Stimulated activated CD8-positive, alpha-beta memory T cell treated with anti-CD3 and anti-CD28 coated beads, Interleukin-7, amount 100 ng/mL, for 1 hour (primary cell): ENCODE measurements around the gene ZNF396.

Experiments used
- DNase-seq, 2 donors: peaks; one replicate each; pipeline ENCODE4 v3.0.0-alpha.2; 2020; ENCODE audit warnings: low read depth in 2 of 2

The ZNF396 gene

DNA sequence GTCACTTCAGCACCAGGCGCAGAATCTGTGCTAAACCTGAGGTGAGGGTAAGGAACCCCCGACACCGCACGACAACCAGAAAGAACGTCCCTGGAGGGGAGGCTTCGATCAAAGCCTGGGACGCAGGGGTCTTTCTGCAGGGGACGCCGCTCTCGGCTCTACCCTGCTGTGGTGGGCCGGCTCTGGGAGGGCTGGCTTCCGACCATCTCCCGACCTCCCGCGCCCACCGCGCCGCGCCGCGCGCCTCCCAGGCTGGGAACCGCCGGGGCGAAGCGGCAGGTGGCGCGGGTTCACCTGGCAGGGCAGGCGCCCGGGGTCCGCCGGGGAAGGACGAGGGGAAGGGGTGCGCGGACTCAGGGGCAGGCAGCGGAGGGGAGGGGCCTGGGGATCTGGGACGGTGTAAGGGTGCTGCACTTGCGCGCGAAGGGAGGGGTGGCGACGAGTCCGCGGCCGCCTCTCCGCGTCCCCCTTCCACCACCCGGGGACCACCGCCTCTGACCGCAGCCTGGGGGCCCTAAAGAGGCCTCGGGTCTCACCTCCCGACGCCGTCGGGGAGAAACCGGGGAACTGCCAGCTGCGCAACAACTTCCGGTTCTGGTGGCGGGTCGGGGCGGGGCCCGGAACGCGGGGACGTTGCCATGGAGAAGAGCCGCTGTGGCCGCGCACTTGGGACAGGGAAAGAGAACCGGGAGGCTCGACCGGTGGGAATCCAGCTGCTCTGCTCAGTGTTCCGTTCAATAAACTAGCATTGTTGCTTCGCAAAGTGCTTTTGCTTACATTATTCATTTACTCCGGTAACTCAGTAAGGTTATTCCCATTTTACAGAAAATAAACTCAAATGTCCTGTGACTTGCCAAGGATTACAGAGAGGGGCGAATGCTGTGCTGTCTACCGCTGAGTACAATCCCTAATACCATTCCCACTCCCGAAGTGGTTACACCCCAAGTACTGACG lies at the start of gene ZNF396:
Gene ZNF396, minus strand, starts transcription at position 596 of the 954 bp plus-strand sequence. CDS start 3,045 bp downstream, outside the sequence.
- peak; percentile 41 to 54 for DNase-seq

DNA sequence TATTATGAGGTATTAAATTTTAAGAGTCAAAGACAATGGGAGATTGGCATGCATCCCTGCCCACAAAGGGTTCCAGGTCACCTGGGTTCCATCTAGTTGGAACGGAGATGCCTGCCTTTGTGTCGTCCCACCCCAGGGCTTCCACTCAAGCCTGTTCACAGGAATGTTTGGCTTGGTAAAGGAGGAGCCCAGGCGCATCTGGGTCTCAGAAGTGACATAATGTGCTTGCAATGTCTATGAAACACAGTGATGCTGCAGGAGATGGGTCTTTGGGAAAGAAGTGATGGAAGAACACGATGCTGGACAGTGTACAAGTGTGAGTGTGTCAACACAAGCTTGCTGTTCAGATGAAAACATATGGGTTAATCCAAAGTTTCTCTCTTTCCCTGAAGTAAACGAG lies 49.6 kb upstream of the ZNF396 start:
- DNase-seq = no peak

DNA sequence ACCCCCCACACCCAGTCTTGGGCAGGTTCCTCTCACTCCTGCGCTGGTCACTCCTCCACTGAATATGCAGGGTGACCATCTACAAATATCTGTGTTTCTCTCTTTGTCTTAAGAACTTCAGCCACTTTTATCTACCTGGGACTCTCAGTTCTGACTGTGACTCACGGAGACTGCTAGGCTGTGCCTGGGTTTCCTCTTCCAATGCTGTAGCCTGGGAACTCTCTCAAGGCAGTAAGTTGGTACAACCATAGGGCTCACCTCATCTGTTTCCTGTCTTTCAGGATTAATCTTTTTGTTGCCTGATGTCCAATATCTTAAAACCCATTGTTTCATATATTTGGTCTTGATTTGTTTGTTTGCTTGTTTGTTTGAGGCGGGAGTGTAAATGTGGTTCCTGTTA lies 47.2 kb upstream of the ZNF396 start:
- no peak for DNase-seq

DNA sequence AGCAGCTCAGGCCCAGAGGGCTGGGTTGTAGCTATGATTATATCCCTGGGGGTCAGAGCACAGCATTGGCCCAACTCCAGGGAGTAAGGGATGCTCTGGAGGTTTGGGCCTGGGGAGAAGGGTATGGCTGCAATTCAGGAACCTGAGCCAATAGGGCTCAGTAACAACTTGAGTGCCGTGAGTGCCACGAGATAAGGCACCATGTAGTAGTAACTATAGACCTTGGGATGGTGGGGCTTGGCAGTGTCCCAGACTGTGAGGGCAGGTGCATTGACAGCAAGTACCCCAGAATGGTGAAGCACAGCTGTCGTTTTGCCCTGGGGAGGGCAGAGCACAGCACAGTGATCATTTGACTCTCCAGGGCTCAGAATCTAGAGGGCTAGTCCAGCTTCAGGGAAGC lies 45.1 kb upstream of the ZNF396 start:
- no peak for DNase-seq

DNA sequence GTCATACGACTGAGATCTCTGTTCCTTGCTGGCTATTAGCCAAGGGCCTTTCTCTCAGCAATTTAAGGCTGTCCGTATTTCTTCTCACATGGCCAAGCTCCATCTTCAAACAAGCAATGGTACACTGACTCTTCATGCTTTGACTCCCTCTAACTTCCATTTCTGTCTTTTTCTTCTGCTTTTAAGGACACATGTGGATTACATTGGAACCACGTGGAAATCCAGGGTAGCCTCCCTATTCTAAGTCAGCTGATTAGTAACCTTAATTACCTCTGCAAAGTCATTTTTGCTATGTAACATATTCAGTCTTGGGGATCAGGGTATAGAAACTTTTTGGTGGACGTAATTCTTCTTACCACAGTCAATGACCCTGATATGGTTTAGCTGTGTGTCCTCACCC lies 41.5 kb upstream of the ZNF396 start:
- DNase-seq = no peak

DNA sequence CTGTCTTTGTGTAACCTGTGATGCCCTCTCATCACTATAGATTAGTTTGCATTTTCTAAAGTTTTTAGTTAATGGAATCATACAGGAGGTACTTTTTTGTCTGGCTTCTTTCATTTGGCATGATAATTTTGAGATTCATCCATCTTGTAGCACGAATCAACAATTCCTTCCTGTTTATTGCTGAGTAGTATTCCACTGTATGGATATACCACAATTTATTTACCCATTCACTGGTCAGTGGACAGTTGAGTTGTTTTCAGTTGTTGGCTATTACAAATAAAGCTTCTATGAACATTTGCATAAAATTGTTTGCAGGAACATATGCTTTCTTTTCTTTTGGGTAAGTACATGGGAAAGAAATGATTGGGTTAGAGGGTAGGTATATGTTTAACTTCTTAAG lies 40.1 kb upstream of the ZNF396 start:
- no peak for DNase-seq

DNA sequence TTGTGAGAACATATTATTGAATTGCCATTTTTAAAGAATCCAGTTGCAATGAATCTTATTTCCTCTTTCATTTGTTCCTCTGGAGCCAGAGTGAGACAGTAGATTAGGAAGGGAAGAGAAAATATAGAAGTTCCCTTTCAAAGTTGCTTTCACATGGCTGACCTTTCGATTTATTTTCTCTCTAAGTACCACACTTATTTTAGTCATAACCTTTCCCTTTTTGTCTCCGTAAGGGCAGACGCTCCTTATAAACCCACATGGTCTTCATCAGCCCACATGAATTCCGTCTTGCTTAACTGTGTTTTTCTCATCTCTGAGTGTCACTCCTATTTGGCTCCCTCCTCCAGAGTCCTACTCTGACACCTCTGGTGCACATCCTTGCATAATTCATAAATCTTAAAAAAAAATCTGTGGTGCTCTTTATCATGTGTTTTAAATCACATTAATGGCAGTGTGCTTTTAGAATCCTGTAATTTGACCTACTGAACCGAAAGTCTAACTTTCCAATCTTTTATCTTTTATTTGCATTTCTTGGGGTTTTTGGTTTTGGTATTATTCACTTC lies 38.5 kb upstream of the ZNF396 start:
- DNase-seq = no peak

DNA sequence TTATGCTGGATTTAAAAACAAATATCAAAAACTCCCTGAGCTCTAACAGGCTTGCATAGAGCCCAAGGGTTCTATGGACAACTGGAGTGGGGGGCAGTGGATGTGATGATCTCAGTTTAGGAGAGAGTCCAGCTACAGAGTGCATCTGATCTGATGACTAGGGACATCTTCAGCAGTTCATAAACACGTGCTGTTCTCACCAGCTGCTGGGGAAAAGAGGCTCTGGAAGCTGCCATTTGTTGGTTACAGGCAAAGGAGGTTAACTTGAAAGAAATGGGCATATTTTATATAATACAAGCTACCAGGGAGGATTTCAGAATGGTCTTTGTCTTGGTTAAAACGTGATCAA lies 36.0 kb upstream of the ZNF396 start:
- DNase-seq = no peak

DNA sequence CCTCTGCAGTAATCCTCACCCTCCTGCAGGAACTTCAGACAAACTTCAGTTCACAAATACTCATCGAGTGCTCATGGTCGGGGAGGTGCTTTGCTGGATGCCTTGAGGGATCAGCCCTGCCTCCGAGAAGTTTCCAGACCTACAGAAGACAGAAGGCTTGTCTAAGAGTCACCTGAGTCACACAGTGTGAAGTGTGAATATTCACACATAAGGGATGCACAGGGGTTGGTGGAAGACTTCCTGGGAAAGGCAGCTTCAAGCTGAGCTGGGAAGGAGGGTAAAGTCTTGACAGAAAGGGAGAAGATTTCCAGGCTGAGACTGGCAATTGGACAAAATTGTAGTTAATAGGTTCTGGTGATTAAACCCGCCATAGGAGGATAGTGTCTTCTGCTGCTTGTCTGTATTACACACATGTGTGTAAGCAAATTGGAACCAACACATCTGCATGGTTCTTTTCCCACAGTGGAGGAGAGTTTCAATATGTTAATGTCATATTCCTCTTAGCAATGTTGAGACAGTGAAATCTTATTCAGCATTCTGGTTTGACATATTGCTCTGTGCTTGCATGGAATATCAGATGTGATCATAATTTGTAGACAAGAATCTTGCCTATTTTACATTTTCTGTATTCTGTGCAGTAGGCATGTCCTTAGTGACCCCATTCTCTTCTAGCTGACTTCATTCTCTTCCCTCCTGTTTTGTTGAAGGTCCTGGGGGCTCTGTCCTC lies 34.7 kb upstream of the ZNF396 start:
- no peak for DNase-seq

DNA sequence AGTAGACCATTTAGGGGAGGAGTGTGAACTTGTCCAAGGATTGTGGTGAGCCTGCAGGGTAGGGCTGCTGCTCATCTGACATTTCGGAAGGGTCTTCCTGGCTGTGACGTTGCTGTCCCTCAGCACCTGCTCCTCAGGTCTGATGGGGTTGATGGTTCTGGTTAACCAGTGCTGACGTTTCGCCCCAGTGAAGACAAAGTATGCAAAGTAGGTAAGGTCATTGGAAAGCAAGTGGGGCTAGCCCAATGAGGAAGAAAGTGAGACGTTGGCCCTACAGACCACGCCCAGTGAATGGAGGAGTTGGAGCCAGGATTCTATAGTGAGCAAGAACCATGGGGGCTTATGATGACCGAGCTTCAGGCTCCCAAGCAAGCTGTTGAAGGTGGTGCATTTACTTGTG lies 33.4 kb upstream of the ZNF396 start:
- no peak for DNase-seq

DNA sequence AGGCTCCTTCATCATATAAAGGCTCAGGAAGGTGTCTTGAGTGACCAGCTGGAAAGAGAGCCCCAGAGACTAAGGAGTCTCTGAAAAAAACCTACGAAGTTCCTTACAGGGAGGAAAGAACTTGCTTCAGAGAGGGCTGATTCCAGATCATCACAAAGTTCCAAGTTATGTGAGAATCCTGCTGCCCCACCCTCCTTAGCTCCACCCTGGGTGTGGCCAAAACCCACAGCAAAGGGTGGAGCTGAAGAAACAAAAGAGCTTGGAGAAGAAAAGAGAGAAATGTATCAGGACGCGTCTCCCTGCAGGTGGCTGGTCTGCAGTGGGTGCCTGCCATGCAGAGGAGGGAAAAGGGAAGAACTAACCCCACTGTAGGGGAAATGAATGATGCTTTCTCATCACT lies 32.8 kb upstream of the ZNF396 start:
- DNase-seq = no peak

DNA sequence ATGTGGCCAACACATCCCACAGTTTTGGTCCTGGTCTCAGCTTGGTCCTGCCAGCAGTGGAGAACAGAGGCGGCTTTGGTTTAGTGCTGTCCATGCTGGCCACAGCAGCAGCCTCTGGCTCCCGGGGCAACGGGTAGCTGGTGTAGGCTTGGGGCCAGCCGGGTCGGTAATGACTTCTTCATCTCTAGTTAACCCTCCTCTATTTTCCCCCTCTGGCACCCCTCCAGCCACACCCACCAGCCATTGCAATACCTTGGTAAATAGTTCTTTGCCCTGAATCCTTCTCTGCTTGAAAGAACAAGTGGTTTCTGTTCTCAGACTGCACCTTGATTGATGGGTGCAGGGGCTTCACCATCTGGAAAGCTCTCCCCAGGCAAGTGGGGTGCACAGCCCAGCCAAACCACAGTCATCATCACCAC lies 31.7 kb upstream of the ZNF396 start:
- no peak for DNase-seq

DNA sequence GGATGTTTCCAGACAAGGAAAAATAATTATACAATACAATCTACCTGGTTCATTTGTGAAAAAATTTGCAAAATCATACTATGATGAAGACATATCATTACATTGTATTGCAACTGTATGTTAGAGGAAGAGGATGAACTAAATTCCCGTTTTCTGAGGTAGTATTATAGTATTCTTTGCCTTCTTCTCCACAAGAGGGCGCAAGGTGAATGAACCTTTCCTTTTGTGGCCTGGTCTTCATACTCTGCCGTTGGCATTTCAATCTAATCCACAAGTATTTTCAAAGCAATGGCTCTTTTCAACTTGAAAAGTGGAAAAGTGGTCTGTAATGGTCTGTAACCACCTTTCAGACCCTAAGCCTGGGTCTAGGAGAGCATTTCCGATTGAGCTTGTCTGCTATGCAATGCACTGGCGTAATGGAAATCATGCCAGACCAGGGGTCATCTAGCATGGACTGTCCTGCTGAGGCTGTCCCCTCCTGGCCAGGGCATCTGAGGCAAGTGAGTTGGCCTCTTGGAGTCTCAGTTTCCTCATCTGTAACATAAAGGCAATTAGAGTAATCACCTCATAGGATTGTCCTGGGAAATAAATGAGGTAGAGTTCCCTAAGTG lies 30.8 kb upstream of the ZNF396 start:
- DNase-seq = no peak

DNA sequence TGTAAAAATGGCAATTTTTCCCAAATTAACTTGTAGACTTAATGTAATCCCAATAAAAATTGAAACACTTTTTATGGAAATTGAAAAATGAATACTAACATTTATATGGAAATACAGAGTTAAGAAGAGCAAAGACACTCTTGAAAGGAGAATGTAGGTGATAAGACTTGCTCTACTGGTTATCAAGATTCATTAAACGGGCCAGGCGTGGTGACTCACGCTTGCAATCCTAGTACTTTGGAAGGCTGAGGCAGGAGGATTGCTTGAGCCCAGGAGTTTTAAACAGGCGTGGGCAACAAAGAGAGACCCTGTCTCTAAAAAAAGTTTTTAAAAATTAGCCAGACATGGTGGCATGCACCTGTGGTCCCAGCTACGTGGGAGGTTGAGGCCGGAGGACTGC lies 29.5 kb upstream of the ZNF396 start:
- DNase-seq = no peak

DNA sequence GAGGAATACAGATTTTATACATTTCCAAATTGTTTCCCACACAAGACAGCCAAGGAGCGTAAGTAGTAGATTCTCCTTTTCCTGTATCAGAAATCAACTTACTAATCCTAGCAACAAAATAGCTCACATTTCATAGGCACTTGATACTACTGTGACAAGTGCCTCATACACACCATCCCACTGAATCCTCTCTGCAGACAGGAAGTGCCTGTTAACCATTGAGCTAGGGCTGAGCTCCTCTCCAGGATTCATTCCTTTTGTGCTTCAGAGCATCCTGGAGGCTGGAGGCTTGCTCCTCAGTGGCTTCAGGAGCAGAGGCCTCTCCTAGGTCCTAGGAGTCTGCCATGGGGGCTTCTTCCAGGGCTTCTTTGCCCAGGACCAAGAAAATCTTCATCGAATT lies 20.8 kb upstream of the ZNF396 start:
- no peak for DNase-seq

DNA sequence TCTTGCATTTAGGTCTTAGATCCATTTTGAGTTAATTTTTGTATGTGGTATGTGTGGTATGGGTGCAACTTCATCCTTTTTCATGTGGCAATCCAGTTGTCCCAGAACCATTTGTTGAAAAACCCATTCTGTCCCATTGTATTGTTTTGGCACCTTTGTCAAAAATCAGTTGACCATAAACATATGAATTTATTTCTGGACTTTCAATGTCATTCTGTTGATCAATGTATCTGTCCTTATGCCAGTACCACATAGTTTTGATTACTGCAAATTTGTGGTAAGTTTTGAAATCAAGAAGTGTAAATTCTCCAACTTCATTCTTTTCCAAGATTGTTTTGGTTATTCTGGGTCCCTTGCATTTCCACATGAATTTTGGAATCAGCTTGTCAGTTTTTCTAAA lies 16.6 kb upstream of the ZNF396 start:
- no peak for DNase-seq

DNA sequence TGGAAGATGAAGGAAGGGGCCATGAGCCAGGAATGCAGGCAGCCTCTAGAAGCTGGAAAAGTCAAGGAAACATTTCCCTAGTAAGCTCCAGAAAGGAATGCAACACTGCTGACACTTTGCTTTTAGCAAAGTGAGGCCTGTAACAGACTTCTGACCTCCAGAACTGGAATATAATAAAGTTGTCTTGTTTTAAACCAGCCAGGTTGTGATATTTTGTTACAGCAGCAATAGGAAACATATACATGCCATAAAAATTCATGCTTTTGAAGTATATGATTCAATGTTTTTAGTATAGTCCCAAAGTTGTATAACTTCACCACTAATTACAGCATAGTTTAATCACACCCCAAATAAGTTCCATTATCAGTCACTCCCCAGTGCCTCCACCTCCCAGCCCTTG lies 15.2 kb upstream of the ZNF396 start:
- no peak for DNase-seq

DNA sequence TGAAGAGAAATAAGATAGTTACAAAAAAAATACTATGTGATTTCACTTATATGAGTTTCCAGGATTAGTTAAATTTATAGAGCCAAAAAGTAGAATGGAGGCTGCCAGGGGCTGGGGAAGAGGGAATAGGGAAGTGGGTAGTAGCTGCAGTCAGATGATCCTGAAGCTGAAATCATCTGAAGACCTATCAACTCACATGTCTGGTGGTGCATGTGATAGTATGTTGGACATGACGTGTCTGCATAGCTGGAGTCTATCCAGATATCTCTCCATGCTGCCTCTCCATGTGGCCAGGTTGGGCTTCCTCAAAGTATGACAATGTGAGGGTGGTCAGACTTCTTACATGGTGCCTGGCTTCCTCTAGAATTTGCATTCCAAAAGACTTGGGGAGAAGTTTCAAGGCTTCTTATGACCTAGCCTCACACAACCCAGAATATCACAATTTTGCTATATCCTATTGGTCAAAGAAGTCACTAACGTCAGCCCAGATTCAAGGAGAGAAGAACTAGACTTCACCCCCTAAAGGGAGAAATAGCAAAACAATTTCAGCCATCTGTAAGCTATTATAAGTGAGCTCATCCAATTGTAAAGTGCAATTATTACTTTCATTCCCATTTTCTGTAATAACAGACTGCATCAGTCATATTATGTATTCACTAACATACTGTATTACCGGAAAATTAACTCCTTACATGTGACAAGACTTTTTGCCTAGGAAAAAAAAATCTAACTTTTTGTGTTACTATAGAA lies 14.0 kb upstream of the ZNF396 start:
- no peak for DNase-seq

DNA sequence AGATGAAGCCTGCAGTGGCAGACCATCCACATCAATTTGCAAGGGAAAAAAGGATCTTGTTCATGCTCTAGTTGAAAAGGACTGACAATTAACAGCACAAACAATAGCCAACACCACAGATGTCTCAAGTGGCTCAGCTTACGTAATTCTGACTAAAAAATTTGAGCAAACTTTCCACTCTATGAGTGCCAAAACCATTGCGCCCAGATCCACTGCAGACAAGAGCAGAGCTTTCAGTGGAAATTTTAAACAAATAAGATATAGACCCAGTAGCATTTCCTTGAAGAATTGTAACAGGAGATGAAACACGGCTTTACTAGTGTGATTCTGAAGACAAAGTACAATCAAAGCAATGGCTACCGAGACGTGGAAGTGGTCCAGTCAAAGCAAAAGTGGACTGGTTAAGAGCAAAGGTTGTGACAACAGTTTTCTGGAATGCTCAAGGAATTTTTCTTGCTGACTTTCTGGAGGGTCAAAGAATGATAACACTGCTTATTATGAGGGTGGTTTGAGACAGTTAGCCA lies 12.0 kb upstream of the ZNF396 start:
- DNase-seq = no peak

DNA sequence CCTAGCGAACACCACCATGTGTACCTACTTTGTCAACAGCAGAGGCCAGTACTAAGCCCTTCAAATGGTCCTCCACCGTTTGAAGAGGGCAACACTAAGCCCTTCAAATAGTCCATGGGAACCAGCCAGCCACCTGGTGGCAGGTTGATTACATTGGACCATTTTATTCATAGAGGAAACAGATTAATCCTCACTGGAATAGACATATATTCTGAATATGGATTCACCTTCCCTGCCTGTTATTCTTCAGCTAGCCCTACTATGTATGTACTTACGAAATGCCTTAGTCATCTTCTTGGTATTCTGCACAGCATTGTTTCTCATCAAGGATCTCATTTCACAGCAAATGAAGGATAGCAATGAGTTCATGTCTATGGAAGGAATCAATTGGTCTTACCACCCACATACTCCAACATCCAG lies 10.0 kb upstream of the ZNF396 start:
- no peak for DNase-seq

DNA sequence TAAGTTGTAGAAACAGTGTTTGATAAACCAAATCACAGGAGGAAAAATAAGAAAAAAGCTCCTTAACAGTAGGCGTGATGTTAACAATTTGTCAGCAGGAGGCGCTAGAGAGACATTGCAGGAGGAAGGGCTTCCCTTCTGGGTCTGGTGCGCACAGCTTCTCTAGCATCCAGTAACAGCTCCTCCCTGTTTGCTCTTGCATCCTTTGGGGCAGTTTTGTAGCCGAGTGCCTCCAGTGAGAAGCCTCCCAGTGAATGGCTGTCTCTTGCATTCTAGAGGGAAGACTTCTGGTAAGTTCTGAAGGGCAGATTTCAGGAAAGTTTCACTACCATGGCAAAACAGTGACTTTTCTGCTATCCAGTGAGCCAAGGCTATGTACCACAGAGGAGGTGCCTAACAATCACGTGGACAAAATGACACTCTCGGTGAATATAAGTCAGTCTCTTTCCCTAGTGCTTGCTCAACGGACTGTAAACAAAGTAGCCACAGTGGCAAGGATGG lies 9.5 kb upstream of the ZNF396 start:
- DNase-seq = peak; percentile 25 to 27
